IMR-90 (cell line): Measurements from ENCODE around the gene GRHL3. TPM values are rescaled to one million over a fixed set of nuclear protein-coding genes. Genes with fewer than 3 reads are reported as not detected.

Experiments used
- ATAC-seq: fragments of 200-7000 bp; cut with Tn5 transposase; 2 replicates; pipeline ENCODE4 v1.9.1; 2020; ENCODE audit warnings: low read depth, mild to moderate bottlenecking, moderate library complexity
- BruUV-seq: library from RNA; stranded (reverse); fragments of 400-500 nt; replicated peaks from 2 replicates; lab custom pipeline; 2021; lab: Mats Ljungman, UMichigan
- CTCF ChIA-PET: fragments of 300-600 bp; formaldehyde crosslinking; extraction: SDS; loops from one replicate; lab custom pipeline; 2021; ENCODE audit warnings: antibody characterized with exemption; lab: Yijun Ruan, JAX
- POLR2A ChIA-PET: fragments of 300-600 bp; sonication (Branson Sonifier 250); formaldehyde crosslinking; loops from one replicate; lab custom pipeline; 2022; ENCODE audit warnings: antibody characterized with exemption; ENCODE audit not compliant: unreplicated experiment; lab: Charles Lee
- DNase-seq: peaks from one replicate; pipeline ENCODE4 v3.0.0; 2013
- H2AFZ ChIP-seq: replicated peaks from 2 replicates; pipeline ENCODE3; 2013; ENCODE audit warnings: low read length, mild to moderate bottlenecking; ENCODE audit not compliant: poor library complexity
- H2AK5ac ChIP-seq: 2 replicates; pipeline ENCODE4 v1.6.1; 2013; ENCODE audit warnings: low read depth, low read length, inconsistent platforms
- H2AK9ac ChIP-seq: replicated peaks from 2 replicates; pipeline ENCODE3; 2013; ENCODE audit warnings: mild to moderate bottlenecking, low read depth, low read length, moderate library complexity; ENCODE audit not compliant: poor library complexity
- H2BK120ac ChIP-seq: 2 replicates; pipeline ENCODE4 v1.6.1; 2013; ENCODE audit warnings: low read depth, low read length, inconsistent platforms
- H2BK15ac ChIP-seq: 3 replicates; pipeline ENCODE4 v1.6.1; 2013; ENCODE audit warnings: low read depth, low read length, inconsistent platforms
- H2BK20ac ChIP-seq: 2 replicates; pipeline ENCODE4 v1.6.1; 2013; ENCODE audit warnings: low read depth, mild to moderate bottlenecking, inconsistent platforms, low read length, moderate library complexity
- H2BK5ac ChIP-seq: 2 replicates; pipeline ENCODE4 v1.6.1; 2013; ENCODE audit warnings: mild to moderate bottlenecking, low read depth, low read length, inconsistent platforms; ENCODE audit not compliant: poor library complexity, severe bottlenecking
- H3K14ac ChIP-seq: replicated peaks from 2 replicates; pipeline ENCODE4 v1.6.1; 2013; ENCODE audit warnings: low read depth, low read length, inconsistent platforms
- H3K18ac ChIP-seq: 2 replicates; pipeline ENCODE4 v1.6.1; 2013; ENCODE audit warnings: low read depth, low read length, control low read depth
- H3K23ac ChIP-seq: 2 replicates; pipeline ENCODE4 v1.6.1; 2013; ENCODE audit warnings: low read depth, low read length, inconsistent platforms
- H3K27ac ChIP-seq: 2 replicates; pipeline ENCODE4 v1.5.1; 2013; ENCODE audit warnings: mild to moderate bottlenecking, control low read depth, low read length; ENCODE audit not compliant: insufficient read depth
- H3K27me3 ChIP-seq: 2 replicates; pipeline ENCODE4 v1.6.1; 2013; ENCODE audit warnings: low read length; ENCODE audit not compliant: control insufficient read depth, insufficient read depth
- H3K36me3 ChIP-seq: 2 replicates; pipeline ENCODE4 v1.6.1; 2013; ENCODE audit warnings: low read length, mixed read lengths; ENCODE audit not compliant: control insufficient read depth, insufficient read depth
- H3K4ac ChIP-seq: 2 replicates; pipeline ENCODE4 v1.6.1; 2013; ENCODE audit warnings: low read depth, low read length, inconsistent platforms
- H3K4me1 ChIP-seq: 2 replicates; pipeline ENCODE4 v1.6.1; 2013; ENCODE audit warnings: low read length, mixed read lengths; ENCODE audit not compliant: control insufficient read depth, insufficient read depth
- H3K4me2 ChIP-seq: 2 replicates; pipeline ENCODE4 v1.6.1; 2013; ENCODE audit warnings: low read depth, mild to moderate bottlenecking, control low read depth, low read length, moderate library complexity
- H3K4me3 ChIP-seq: 2 replicates; pipeline ENCODE4 v1.5.1; 2013; ENCODE audit warnings: low read depth, mild to moderate bottlenecking, control low read depth, low read length, moderate library complexity; ENCODE audit not compliant: insufficient read depth
- H3K56ac ChIP-seq: 2 replicates; pipeline ENCODE4 v1.6.1; 2013; ENCODE audit warnings: low read length, inconsistent platforms; ENCODE audit not compliant: insufficient read depth; ENCODE audit errors: extremely low read depth
- H3K79me1 ChIP-seq, 2 experiments: 2 replicates each; pipeline ENCODE4 v1.6.1; 2013; ENCODE audit warnings: low read length in 2 of 2, inconsistent platforms in 1 of 2, low read depth in 1 of 2
- H3K9ac ChIP-seq: 2 replicates; pipeline ENCODE4 v1.6.1; 2013; ENCODE audit warnings: low read depth, low read length, control low read depth
- H3K9me1 ChIP-seq: 2 replicates; pipeline ENCODE4 v1.6.1; 2013; ENCODE audit warnings: low read length, inconsistent platforms; ENCODE audit not compliant: insufficient read depth
- H3K9me3 ChIP-seq: 2 replicates; pipeline ENCODE4 v1.6.1; 2013; ENCODE audit warnings: low read length; ENCODE audit not compliant: control insufficient read depth, insufficient read depth
- H4K20me1 ChIP-seq: 2 replicates; pipeline ENCODE4 v1.6.1; 2013; ENCODE audit warnings: low read length, inconsistent platforms; ENCODE audit not compliant: insufficient read depth
- H4K5ac ChIP-seq: 2 replicates; pipeline ENCODE4 v1.6.1; 2013; ENCODE audit warnings: mild to moderate bottlenecking, low read depth, low read length, control low read depth
- H4K8ac ChIP-seq, 2 experiments: 2 replicates each; pipeline ENCODE4 v1.6.1; 2013; ENCODE audit warnings: low read depth in 2 of 2, low read length in 2 of 2, control low read depth in 1 of 2, inconsistent platforms in 1 of 2
- H4K91ac ChIP-seq: 2 replicates; pipeline ENCODE4 v1.6.1; 2013; ENCODE audit warnings: low read depth, low read length, inconsistent platforms; ENCODE audit not compliant: insufficient read depth
- BHLHE40 ChIP-seq: fragments of 150-350 bp; IDR thresholded peaks from 2 replicates; pipeline ENCODE4 v1.6.1; 2016; ENCODE audit warnings: mild to moderate bottlenecking, low read depth, low read length
- CEBPB ChIP-seq: IDR thresholded peaks from 2 replicates; pipeline ENCODE4 v1.6.1; 2012; ENCODE audit warnings: low read depth, low read length, improper control_type of control experiment
- CHD1 ChIP-seq: IDR thresholded peaks from 2 replicates; pipeline ENCODE4 v1.6.1; 2012; ENCODE audit warnings: low read depth, low read length, improper control_type of control experiment
- MAFK ChIP-seq: IDR thresholded peaks from 2 replicates; pipeline ENCODE4 v1.6.1; 2012; ENCODE audit warnings: low read depth, low read length, improper control_type of control experiment
- MAZ ChIP-seq: IDR thresholded peaks from 2 replicates; pipeline ENCODE4 v1.6.1; 2012; ENCODE audit warnings: low read depth, mild to moderate bottlenecking, low read length, improper control_type of control experiment, moderate library complexity, borderline replicate concordance
- MXI1 ChIP-seq: IDR thresholded peaks from 2 replicates; pipeline ENCODE4 v1.6.1; 2012; ENCODE audit warnings: low read depth, mild to moderate bottlenecking, low read length, moderate library complexity, borderline replicate concordance
- NFE2L2 ChIP-seq: fragments of 150-350 bp; IDR thresholded peaks from 2 replicates; pipeline ENCODE4 v1.6.1; 2016; ENCODE audit warnings: low read depth, mild to moderate bottlenecking, low read length
- POLR2A ChIP-seq: IDR thresholded peaks from 2 replicates; pipeline ENCODE4 v1.6.1; 2012; ENCODE audit warnings: mild to moderate bottlenecking, low read depth, low read length
- RCOR1 ChIP-seq: IDR thresholded peaks from 2 replicates; pipeline ENCODE4 v1.6.1; 2012; ENCODE audit warnings: mild to moderate bottlenecking, low read length, improper control_type of control experiment; ENCODE audit not compliant: insufficient replicate concordance
- SMC3 ChIP-seq: fragments of 150-350 bp; IDR thresholded peaks from 2 replicates; pipeline ENCODE4 v1.6.1; 2016; ENCODE audit warnings: low read depth, mild to moderate bottlenecking, antibody characterized with exemption, low read length, moderate library complexity
- USF2 ChIP-seq: fragments of 150-350 bp; IDR thresholded peaks from 2 replicates; pipeline ENCODE4 v1.6.1; 2017; ENCODE audit warnings: mild to moderate bottlenecking, antibody characterized with exemption, low read length, low read depth
- WGBS, 2 experiments: methylation state at CpG; one replicate each; pipeline versions ENCODE4 v1.1.5 to v1.1.7; 2013; ENCODE audit warnings: missing lambda C conversion rate in 2 of 2; ENCODE audit not compliant: insufficient read length in 1 of 2; ENCODE audit errors: extremely low coverage in 2 of 2; 5-methylcytosine and 5-hydroxymethylcytosine counted together
- dilution Hi-C: fragments of 300-500 bp; cut with HindIII; formaldehyde crosslinking; loops from one replicate; pipeline ENCODE4 v1.14.3; 2018; ENCODE audit warnings: low sequenced_read_pairs; ENCODE audit not compliant: unreplicated experiment
- in situ Hi-C: fragments of 300-500 bp; cut with MboI; formaldehyde crosslinking; loops from 3 replicates; pipeline ENCODE4 v1.14.3; 2019; ENCODE audit warnings: low sequenced_read_pairs, inconsistent platforms, mixed read lengths
- intact Hi-C: fragments of 100-400 bp; cut with micrococcal nuclease; formaldehyde crosslinking; loops from 2 replicates; pipeline ENCODE4 v1.10.0; 2022
- polyA plus RNA-seq, 3 experiments: library from polyadenylated mRNA; depleted of rRNA; stranded (reverse); fragments of >200 nt; gene quantifications; 2 replicates each; pipeline ENCODE4 v1.2.3, GENCODE V29; 2012; ENCODE audit warnings: low replicate concordance in 1 of 3
- total RNA-seq: library from RNA; depleted of rRNA; stranded (reverse); fragments of >200 nt; gene quantifications from 2 replicates; pipeline ENCODE4 v1.2.3, GENCODE V29; 2012

The GRHL3 gene
- total and polyA plus RNA-seq, 2 of the 4 experiments (the other 2 are of a cell fraction) = not detected

GRCh38 chr1:24275104-24275410, 44.1 kb upstream of the GRHL3 start:
- no peak overlapping the region for H4K91ac ChIP-seq
- H2AFZ ChIP-seq = no peak overlapping the region
- ATAC-seq (no peak), DNase-seq (no peak)
- no peak overlapping the region for H2BK20ac ChIP-seq
- peaks cover 18% of the 10 kb centered on the region for H3K27me3 ChIP-seq
- WGBS, 2 experiments = no CpG with 5 or more reads among the region's 2 CpGs
- no peak overlapping the region for H3K27ac ChIP-seq
- H4K20me1 ChIP-seq = no peaks in the 10 kb centered on the region
- H3K9me1 ChIP-seq = no peaks in the 10 kb centered on the region
- no TSS peak for BruUV-seq
- H2BK15ac ChIP-seq = no peak overlapping the region
- no peaks in the 10 kb centered on the region for H3K79me1 ChIP-seq
- H3K14ac ChIP-seq = no peak overlapping the region
- H2BK120ac ChIP-seq = no peak overlapping the region
- H3K4me2 ChIP-seq = no peak overlapping the region
- no peak overlapping the region for H3K23ac ChIP-seq
- CTCF ChIA-PET = no interaction called here
- H2BK5ac ChIP-seq = no peak overlapping the region
- H2AK9ac ChIP-seq = no peak overlapping the region
- no peak overlapping the region for H3K9ac ChIP-seq
- peaks cover 6% of the 10 kb centered on the region for H3K9me3 ChIP-seq
- no peak overlapping the region for H3K4ac ChIP-seq
- H4K5ac ChIP-seq = no peak overlapping the region
- H4K8ac ChIP-seq = no peak overlapping the region
- no peaks in the 10 kb centered on the region for H3K36me3 ChIP-seq
- H3K4me1 ChIP-seq = no peaks in the 10 kb centered on the region
- no peak overlapping the region for H3K4me3 ChIP-seq
- no peak overlapping the region for H3K18ac ChIP-seq
- H3K56ac ChIP-seq = no peak overlapping the region
- intact Hi-C loops (no loop called here), dilution Hi-C loops (no loop called here), in situ Hi-C loops (no loop called here)
- H2AK5ac ChIP-seq = no peak overlapping the region
- TF ChIP-seq BHLHE40 = no peak
- TF ChIP-seq MAZ = no peak
- no peak for TF ChIP-seq CHD1
- TF ChIP-seq NFE2L2 = no peak
- TF ChIP-seq MAFK = no peak
- TF ChIP-seq MXI1 = no peak
- TF ChIP-seq SMC3 = no peak
- no peak for TF ChIP-seq CEBPB
- TF ChIP-seq POLR2A = no peak
- TF ChIP-seq RCOR1 = no peak
- TF ChIP-seq USF2 = no peak
- POLR2A ChIA-PET = no interaction called here
